ENCODE results near the gene NOSIP.
A peak's percentile ranks its signal among the peaks of the same experiment; 100 is the strongest.

NOSIP gene

DNA sequence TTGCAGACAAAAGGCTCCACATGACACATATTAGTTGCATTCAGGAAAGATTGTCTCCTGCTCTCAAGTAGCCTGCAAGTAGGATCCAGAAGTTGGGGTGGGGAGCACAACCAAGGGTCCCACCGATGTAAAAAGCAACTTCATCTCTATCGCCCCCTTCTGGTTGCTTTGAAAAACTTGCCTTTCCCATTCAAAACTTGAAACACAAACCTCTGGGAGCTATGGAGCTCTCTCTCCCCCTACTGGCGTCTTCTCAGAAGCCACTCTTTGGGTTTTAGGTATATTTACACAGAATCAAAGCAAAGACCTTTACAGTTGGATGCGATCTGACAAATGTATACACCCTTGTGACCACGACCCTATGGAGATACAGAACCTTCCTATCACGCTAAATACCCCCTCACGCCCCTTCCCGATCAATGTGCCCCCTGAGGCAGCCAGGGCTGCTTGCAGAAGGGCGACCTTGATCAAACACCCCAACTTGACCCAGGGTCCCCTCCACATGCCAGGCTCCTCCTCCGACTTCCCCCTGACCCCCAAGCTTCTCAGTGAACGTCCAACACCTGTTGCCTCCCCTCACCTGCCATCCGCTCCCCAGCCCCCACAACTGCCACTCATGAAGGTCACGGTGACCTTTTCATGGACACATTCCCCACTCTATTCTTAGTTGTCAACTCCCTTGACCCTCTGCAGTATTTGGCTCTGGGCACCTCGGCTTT lies 10.1 kb downstream of the NOSIP start:
- FAIRE-seq (no peak), DNase-seq (ENCODE audit: insufficient read length, low spot score) (peak; percentile 77)
- TF ChIP-seq, protein P1, sequence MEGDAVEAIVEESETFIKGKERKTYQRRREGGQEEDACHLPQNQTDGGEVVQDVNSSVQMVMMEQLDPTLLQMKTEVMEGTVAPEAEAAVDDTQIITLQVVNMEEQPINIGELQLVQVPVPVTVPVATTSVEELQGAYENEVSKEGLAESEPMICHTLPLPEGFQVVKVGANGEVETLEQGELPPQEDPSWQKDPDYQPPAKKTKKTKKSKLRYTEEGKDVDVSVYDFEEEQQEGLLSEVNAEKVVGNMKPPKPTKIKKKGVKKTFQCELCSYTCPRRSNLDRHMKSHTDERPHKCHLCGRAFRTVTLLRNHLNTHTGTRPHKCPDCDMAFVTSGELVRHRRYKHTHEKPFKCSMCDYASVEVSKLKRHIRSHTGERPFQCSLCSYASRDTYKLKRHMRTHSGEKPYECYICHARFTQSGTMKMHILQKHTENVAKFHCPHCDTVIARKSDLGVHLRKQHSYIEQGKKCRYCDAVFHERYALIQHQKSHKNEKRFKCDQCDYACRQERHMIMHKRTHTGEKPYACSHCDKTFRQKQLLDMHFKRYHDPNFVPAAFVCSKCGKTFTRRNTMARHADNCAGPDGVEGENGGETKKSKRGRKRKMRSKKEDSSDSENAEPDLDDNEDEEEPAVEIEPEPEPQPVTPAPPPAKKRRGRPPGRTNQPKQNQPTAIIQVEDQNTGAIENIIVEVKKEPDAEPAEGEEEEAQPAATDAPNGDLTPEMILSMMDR (IDR thresholded peaks at IDR 0.05; ENCODE audit: insufficient read depth, missing control alignments), result peak; percentile 96

DNA sequence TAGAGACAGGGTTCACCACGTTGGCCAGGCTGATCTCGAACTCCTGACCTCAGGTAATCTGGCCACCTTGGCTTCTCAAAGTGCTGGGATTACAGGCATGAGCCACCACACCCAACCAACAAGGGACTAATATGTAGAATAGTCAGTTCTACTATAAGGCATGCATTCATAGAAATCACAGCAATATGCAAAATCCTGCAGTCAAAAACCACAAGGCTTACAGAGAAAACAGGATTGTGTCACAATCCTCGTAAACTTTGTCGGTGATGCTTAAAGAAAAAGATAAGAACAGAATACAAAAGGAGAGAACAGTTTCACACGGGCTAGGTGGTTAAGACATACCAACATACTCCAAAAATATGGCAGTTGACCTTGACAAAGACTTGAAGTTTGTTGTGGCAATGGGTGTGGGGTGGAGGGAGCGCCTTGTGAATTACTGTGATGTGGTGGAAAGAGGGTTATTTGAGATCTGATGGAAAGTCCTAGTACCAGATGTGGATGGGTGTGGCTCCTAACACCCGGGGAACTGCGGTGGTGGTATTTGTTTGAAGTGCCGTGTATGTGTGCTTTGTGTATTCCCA lies 12.4 kb downstream of the NOSIP start:
- DNase-seq (ENCODE audit: insufficient read length, low spot score) (no peak), FAIRE-seq (no peak)
- TF ChIP-seq, protein P1 (IDR thresholded peaks at IDR 0.05; ENCODE audit: insufficient read depth, missing control alignments), result no peak

DNA sequence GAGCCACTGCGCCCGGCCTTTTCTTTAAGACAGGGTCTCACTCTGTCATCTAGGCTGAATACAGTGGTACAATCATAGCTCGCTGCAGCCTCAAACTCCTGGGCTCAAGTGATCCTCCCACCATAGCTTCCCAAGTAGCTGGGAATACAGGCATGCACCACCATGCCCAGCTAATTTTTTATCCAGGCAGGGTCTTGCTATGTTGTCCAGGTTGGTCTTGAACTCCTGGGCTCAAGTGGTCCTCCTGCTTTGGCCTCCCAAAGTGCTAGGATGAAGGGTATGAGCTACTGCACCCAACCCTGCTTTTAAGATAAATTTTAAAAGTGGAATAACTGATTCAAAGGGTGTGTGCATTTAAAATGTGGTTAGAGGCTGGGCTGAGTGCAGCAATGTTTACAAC lies 14.1 kb downstream of the NOSIP start:
- DNase-seq (ENCODE audit: insufficient read length, low spot score) (no peak), FAIRE-seq (no peak)
- TF ChIP-seq, protein P1 (IDR thresholded peaks at IDR 0.05; ENCODE audit: insufficient read depth, missing control alignments), result no peak

DNA sequence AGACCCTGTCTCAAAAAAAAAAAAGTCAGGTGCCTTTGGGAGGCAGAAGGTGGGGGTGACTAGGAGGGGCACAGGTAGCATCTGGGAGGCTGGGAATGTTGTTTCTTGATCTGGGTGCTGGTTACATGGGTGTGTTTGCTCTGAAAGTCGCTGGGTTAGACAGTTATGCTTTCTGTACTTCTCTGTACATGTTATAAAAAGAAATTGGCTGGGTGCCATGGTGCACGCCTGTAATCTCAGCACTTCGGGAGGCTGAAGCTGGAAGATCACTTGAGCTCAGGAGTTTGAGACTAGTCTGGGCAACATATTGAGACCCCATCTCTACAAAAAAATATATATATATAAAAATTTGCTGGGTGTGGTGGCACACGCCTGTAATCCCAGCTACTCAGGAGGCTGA lies 15.1 kb downstream of the NOSIP start:
- DNase-seq (ENCODE audit: insufficient read length, low spot score) (no peak), FAIRE-seq (no peak)
- TF ChIP-seq, protein P1 (IDR thresholded peaks at IDR 0.05; ENCODE audit: insufficient read depth, missing control alignments), result no peak

DNA sequence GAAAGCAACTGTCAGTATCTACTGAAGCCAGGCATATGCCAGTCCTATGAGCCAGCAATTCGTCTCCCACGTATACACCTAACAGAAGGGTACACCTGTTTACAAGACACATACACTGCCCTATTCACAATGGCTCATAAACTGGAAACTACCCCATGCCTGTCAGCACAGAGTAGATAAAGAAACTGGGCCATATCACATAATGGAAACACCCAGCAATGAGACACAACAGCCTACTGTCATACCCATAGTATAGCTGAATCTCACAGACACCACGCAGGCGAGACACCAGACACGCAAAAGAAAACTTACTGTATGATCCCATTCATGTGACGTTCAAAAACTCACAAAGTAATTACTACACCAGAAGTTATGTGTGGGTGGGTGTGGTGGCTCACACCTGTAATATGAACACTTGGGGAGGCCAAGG lies 15.7 kb downstream of the NOSIP start:
- TF ChIP-seq, protein P1 (IDR thresholded peaks at IDR 0.05; ENCODE audit: insufficient read depth, missing control alignments), result no peak
- FAIRE-seq (no peak), DNase-seq (ENCODE audit: insufficient read length, low spot score) (no peak)

DNA sequence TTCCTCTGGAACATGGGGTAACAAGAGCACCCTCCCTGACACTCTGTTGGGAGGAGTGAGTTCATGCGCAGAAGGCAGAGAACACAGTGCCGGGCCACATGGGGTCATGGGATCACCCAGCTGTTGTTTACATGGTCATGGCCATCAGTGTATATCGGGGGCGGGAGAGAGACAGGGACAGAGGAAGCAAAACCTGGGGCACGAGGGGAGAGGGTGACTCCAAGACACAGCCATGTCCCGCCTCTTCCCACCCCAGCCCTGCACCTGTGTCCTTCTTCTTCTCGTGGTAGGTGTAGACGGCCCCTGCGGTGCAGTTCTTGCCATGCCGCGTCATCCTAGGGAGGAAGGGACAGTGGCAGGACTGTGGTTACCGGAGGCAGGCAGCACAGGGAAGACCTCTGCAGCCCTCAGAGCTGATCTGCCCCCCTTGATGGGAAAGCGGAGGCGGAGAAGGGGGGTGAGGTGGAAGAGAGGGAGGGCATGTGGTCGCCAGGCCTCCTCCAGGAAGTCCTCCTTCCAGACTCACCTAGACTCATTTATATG lies 19.9 kb downstream of the NOSIP start:
- DNase-seq (ENCODE audit: insufficient read length, low spot score) (no peak), FAIRE-seq (no peak)
- TF ChIP-seq, protein P1 (IDR thresholded peaks at IDR 0.05; ENCODE audit: insufficient read depth, missing control alignments), result no peak

DNA sequence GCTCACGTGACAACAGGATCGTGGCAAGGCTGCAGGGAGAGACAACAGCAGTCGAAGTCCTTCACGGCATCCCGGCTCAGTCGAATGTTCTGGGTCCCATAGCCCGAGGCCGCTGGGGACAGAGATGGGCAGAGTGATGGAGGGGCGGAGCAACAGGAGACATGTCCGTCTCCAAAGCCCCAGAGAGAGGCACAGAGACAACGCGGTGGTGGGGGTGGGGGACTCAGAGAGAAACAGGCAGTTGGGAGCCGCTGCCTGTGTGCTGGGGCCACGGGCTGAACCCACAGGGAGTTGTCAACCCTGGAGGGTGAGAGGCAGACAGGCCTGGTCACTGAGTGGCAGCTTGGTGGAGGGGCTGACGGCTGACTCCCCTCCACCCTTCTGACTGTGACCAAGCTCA lies 20.4 kb downstream of the NOSIP start:
- DNase-seq (ENCODE audit: insufficient read length, low spot score), result no peak
- TF ChIP-seq, protein P1 (IDR thresholded peaks at IDR 0.05; ENCODE audit: insufficient read depth, missing control alignments), result no peak
- no peak for FAIRE-seq

All from D721Med (cell line).